ENCODE results near the gene DCX. TPM values are rescaled to one million over a fixed set of nuclear protein-coding genes. Genes with fewer than 3 reads are reported as not detected.

The DCX gene
- total RNA-seq, 1 donor from 2014 or later, result not detected

Other genes with a start within 250 kb of the DCX start
- not detected in 2 replicates for gene CAPN6, start 141.7 kb downstream of the DCX start, total RNA-seq
- not detected in 2 replicates for gene SERTM2, start 99.5 kb upstream of the DCX start, total RNA-seq